ENCODE data around the gene PRELID3B. TPM values are rescaled to one million over a fixed set of nuclear protein-coding genes. Genes with fewer than 3 reads are reported as not detected.

The PRELID3B gene
- total and polyA plus RNA-seq, 2 of the 13 experiments (the other 11 are each of a cell fraction or from before 2014, with no cell fraction given) = 23.3 to 42.6 TPM

DNA sequence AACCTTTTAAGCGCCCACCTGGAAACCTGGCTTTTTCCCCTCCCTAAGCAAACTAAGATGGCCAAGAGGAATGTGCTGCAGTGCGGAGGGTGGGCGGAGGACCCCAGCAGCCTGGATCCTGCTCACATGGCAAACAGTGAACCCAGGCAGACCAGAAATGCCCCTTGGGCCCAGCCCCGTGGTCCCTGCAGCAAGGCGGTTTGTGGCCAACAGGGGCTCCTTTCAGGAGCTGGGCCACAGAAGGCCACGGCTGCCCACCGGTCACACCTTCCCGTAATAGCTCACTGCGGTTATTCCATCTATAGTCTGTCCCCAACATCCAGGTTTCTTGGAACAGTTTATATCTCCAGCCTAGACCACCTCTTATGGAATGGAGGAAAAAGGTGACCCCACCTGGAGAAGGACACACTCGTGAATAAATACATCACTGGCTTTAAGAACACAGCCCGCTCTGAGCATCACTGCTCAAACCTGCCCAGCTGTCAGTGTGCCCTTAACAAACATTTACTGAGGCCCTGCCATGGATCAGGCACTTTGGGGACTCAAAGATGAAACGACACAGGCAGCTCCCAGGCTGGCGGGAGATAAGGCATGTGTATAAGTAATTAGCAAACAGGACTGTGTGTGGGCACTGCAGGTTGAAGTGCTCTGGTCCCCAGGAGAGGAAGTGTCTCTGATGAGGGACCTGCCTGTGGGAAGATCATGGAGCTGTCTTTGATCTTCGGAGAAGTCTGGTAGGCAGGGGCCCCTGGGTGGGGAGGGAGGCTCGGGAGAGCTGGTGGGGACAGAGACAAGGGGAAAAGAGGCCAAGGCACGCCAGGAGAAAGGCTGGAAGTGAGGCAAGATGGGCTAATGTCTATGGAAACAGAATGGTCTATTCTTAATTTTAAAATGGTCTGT, 26.5 kb downstream of the PRELID3B start (continued):
- TF ChIP-seq ZNF136 (CRISPR knock-in tag; IDR thresholded peaks at IDR 0.05; ENCODE audit: low read depth) (peak; percentile 45; the same call in 1 of the 2 replicates), TBX2 (CRISPR knock-in tag; IDR thresholded peaks at IDR 0.05; ENCODE audit: borderline replicate concordance) (peak; percentile 99), NR3C1 (CRISPR knock-in tag; IDR thresholded peaks at IDR 0.05) (no peak), BRCA1 (CRISPR knock-in tag; IDR thresholded peaks at IDR 0.05) (0 out of 2 replicates have a peak, but pooled peaks have one; percentile 44), NBN (conservative IDR thresholded peaks at IDR 0.05) (no peak), RFXAP (CRISPR knock-in tag; IDR thresholded peaks at IDR 0.05; ENCODE audit: borderline replicate concordance) (peak; percentile 79), ZNF709 (CRISPR knock-in tag; IDR thresholded peaks at IDR 0.05) (peak; percentile 89; the same call in 1 of the 2 replicates), ONECUT2 (CRISPR knock-in tag; IDR thresholded peaks at IDR 0.05) (0 out of 2 replicates have a peak, but pooled peaks have one; percentile 56), ZNF446 (CRISPR knock-in tag; IDR thresholded peaks at IDR 0.05) (peak; percentile 68; the same call in 1 of the 2 replicates), RAD51 (IDR thresholded peaks at IDR 0.05; ENCODE audit: borderline replicate concordance) (no peak), MLLT10 (CRISPR knock-in tag; IDR thresholded peaks at IDR 0.05) (no peak), NFYC (CRISPR knock-in tag; IDR thresholded peaks at IDR 0.05) (peak; percentile 34; the same call in 1 of the 2 replicates), ZNF674 (CRISPR knock-in tag; IDR thresholded peaks at IDR 0.05; ENCODE audit: low read depth) (no peak), KLF6 (CRISPR knock-in tag; IDR thresholded peaks at IDR 0.05) (no peak), ZNF737 (CRISPR knock-in tag; IDR thresholded peaks at IDR 0.05; ENCODE audit: borderline replicate concordance) (no peak), ZNF564 (CRISPR knock-in tag; IDR thresholded peaks at IDR 0.05) (no peak), ATF7-NPFF (CRISPR knock-in tag; IDR thresholded peaks at IDR 0.05; ENCODE audit: low read depth) (peak; percentile 63; the same call in 1 of the 2 replicates), SCMH1 (CRISPR knock-in tag; IDR thresholded peaks at IDR 0.05; ENCODE audit: borderline replicate concordance) (no peak), IKZF1 (IDR thresholded peaks at IDR 0.05) (no peak), ZNF121 (CRISPR knock-in tag; IDR thresholded peaks at IDR 0.05) (no peak)
- TF ChIP-seq, protein P1, sequence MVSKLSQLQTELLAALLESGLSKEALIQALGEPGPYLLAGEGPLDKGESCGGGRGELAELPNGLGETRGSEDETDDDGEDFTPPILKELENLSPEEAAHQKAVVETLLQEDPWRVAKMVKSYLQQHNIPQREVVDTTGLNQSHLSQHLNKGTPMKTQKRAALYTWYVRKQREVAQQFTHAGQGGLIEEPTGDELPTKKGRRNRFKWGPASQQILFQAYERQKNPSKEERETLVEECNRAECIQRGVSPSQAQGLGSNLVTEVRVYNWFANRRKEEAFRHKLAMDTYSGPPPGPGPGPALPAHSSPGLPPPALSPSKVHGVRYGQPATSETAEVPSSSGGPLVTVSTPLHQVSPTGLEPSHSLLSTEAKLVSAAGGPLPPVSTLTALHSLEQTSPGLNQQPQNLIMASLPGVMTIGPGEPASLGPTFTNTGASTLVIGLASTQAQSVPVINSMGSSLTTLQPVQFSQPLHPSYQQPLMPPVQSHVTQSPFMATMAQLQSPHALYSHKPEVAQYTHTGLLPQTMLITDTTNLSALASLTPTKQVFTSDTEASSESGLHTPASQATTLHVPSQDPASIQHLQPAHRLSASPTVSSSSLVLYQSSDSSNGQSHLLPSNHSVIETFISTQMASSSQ (IDR thresholded peaks at IDR 0.05; ENCODE audit: low read depth) = peak; percentile 69
- TF ChIP-seq, protein P1 (CRISPR knock-in tag; IDR thresholded peaks at IDR 0.05; ENCODE audit: borderline replicate concordance) = peak; percentile 93
- TF ChIP-seq, protein P2, sequence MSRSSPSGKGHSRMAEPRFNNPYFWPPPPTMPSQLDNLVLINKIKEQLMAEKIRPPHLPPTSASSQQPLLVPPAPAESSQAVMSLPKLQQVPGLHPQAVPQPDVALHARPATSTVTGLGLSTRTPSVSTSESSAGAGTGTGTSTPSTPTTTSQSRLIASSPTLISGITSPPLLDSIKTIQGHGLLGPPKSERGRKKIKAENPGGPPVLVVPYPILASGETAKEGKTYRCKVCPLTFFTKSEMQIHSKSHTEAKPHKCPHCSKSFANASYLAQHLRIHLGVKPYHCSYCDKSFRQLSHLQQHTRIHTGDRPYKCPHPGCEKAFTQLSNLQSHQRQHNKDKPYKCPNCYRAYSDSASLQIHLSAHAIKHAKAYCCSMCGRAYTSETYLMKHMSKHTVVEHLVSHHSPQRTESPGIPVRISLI (CRISPR knock-in tag; IDR thresholded peaks at IDR 0.05; ENCODE audit: borderline replicate concordance) = peak; percentile 48; the same call in 1 of the 2 replicates
- TF ChIP-seq, protein P3, sequence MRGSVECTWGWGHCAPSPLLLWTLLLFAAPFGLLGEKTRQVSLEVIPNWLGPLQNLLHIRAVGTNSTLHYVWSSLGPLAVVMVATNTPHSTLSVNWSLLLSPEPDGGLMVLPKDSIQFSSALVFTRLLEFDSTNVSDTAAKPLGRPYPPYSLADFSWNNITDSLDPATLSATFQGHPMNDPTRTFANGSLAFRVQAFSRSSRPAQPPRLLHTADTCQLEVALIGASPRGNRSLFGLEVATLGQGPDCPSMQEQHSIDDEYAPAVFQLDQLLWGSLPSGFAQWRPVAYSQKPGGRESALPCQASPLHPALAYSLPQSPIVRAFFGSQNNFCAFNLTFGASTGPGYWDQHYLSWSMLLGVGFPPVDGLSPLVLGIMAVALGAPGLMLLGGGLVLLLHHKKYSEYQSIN (CRISPR knock-in tag; IDR thresholded peaks at IDR 0.05; ENCODE audit: borderline replicate concordance) = no peak

All from HepG2 (cell line).